Muscle of leg (tissue), 11 donors: ENCODE data around the gene RALGAPA2. TPM values are rescaled to one million over a fixed set of nuclear protein-coding genes. Genes with fewer than 3 reads are reported as not detected.
A peak's percentile ranks its signal among the peaks of the same experiment; 100 is the strongest.

Source experiments
- DNase-seq: peaks from one replicate; pipeline ENCODE4 v3.0.0; 2013
- H3K27ac ChIP-seq: one replicate; pipeline ENCODE4 v1.5.1; 2013; ENCODE audit warnings: mild to moderate bottlenecking, low read length, control low read depth
- H3K27me3 ChIP-seq: one replicate; pipeline ENCODE4 v1.6.1; 2013; ENCODE audit warnings: low read length; ENCODE audit not compliant: control insufficient read depth, insufficient read depth
- H3K36me3 ChIP-seq: one replicate; pipeline ENCODE4 v1.6.1; 2013; ENCODE audit warnings: low read length; ENCODE audit not compliant: control insufficient read depth, insufficient read depth
- H3K4me1 ChIP-seq: one replicate; pipeline ENCODE4 v1.6.1; 2013; ENCODE audit warnings: low read length; ENCODE audit not compliant: control insufficient read depth, insufficient read depth
- H3K4me3 ChIP-seq: one replicate; pipeline ENCODE4 v1.5.1; 2013; ENCODE audit warnings: low read length, control low read depth
- H3K9me3 ChIP-seq: replicated peaks from 2 replicates; pipeline ENCODE4 v1.6.1; 2013; ENCODE audit warnings: low read depth, low read length; ENCODE audit not compliant: control insufficient read depth
- WGBS: methylation state at CpG from one replicate; pipeline ENCODE4 v1.1.5; 2013; ENCODE audit warnings: missing lambda C conversion rate; ENCODE audit not compliant: insufficient coverage; 5-methylcytosine and 5-hydroxymethylcytosine counted together
- polyA plus RNA-seq, 8 donors: library from polyadenylated mRNA; unstranded; fragments of 120-200 nt; gene quantifications; one replicate each; pipeline versions ENCODE4 v1.2.1 to v1.2.3, GENCODE V29; 2013; ENCODE audit warnings: inconsistent platforms in 1 of 8, low replicate concordance in 1 of 8; ENCODE audit not compliant: insufficient read length in 8 of 8, insufficient read depth in 1 of 8
- total RNA-seq: library from RNA; stranded (reverse); fragments of 120-200 nt; gene quantifications from one replicate; pipeline ENCODE4 v1.2.4, GENCODE V29; 2013

RALGAPA2 gene
- total and polyA plus RNA-seq, 9 donors, result 6.0 to 10.6 (median 8.3) TPM

DNA sequence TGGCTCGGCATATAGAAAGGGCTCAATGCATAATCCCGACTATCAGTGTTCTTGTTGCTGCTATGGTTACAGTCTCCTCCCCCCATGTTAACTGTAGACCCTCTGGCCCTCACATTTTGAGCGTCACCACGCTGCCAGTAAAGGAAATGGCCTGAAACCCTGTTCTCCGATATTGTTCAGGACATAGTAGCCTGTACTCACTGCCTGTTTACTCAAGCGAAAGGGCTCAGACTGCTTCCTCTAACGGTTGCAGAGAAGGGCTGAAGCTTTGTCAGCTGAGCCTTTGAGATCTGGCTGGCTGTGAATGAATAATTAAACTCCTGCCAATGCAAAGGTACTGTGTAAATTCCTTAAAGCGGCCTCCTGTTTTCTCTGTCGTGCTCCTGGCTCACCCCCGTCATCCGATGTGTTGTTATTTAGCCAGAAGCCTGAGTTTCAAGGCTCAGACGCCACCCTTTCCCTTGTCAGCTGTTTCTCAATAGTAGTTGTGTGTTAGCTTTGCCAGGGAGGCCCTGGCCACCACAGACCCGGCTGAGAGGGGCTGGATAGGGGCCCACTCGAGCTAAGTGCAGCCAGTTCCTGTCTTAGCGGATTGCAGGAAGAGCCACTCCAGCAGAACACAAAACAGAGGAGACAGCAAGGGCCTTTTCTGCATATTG is 31.2 kb upstream of the RALGAPA2 start:
- H3K27ac ChIP-seq, result peak overlapping the region; percentile 95
- H3K9me3 ChIP-seq, result peaks cover 5% of the 10 kb centered on the region
- 5% methylated on average over 7 of the region's 15 CpGs for WGBS
- DNase-seq, result peak; percentile 90
- H3K27me3 ChIP-seq, result no peaks in the 10 kb centered on the region
- H3K4me1 ChIP-seq, result peaks cover 31% of the 10 kb centered on the region
- no peaks in the 10 kb centered on the region for H3K36me3 ChIP-seq
- H3K4me3 ChIP-seq, result no peak overlapping the region

DNA sequence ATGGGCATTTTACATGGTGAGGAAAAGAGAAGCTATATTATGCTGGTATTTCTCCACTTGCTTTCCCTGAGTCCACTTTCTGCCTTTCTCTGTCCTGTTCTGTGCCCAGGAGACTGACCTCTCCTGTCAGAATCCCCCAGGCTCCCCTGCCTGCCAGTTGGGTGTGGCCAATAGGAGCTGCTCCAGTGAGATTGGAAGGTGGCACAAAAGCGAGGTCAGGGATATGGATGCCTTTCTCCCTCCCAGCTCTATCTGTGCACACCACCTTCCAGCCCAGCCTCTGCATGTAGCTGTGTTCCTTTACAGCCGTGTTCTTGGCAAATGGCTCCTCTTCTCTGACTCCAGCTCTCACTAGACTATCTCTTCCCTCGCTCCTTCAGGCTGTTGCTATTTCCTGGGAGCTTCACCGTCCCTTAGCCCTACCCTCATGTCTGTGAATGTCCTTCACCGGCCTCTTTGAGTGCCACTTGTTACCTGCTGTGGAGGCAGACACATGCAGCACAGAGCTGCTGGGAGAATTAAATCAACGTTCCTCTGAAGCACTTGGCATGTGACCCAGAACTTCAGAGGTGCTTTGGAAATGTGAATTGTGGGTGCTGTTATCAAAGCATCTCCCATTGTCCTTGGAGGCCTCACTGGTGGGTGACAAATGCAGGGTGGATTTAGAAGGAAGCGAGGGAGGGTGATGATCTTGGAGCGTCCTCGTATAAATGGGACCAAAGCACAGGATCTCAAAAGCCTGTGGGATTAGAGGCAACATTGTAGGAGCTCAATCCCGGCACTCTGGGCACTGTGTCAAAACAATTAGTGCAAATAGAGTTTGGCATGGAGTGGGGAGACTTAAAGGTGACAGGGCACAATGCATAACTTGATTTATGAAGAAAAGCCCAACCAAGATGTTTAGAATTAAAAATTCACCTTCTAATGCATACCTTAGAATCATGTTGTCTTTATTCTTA is 28.9 kb upstream of the RALGAPA2 start:
- Histone ChIP-seq H3K27me3 (peaks cover 2% of the 10 kb centered on the region), H3K4me3 (no peak overlapping the region), H3K36me3 (no peaks in the 10 kb centered on the region), H3K27ac (no peak overlapping the region), H3K9me3 (no peaks in the 10 kb centered on the region), H3K4me1 (peaks cover 31% of the 10 kb centered on the region)
- DNase-seq, result no peak
- WGBS, result 38% methylated on average over 7 of the region's 10 CpGs

GRCh38 chr20:20740541-20740940 is 28.1 kb upstream of the RALGAPA2 start:
- no peak overlapping the region for H3K27ac ChIP-seq
- WGBS, result 19% methylated on average over 3 of the region's 4 CpGs
- no peaks in the 10 kb centered on the region for H3K36me3 ChIP-seq
- H3K27me3 ChIP-seq, result peaks cover 2% of the 10 kb centered on the region
- no peak overlapping the region for H3K4me3 ChIP-seq
- DNase-seq, result peak; percentile 27
- peaks cover 31% of the 10 kb centered on the region for H3K4me1 ChIP-seq
- no peaks in the 10 kb centered on the region for H3K9me3 ChIP-seq

GRCh38 chr20:20737158-20737557 is 24.7 kb upstream of the RALGAPA2 start:
- DNase-seq, result no peak

DNA sequence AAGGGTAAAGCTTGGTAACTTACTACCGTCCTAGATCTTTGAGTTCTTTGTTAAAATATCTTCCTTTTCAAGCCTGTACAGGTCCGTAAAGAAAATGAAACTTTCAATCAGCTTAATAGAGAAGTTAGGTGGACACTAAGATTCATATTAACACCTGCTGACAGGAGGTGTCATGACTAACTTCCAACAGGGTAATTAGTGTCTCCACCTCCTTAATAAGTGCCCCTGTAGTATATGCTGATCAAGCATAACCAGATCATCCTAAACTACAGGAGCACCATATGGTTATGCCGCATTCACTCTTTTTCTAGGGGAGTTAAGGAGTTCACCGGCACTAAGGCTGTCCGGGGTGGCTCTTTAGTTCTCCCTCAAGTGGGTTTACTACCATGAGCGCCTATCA is 23.9 kb upstream of the RALGAPA2 start:
- 100% methylated on average over 2 of the region's 6 CpGs for WGBS
- H3K9me3 ChIP-seq, result no peaks in the 10 kb centered on the region
- no peak overlapping the region for H3K27ac ChIP-seq
- no peaks in the 10 kb centered on the region for H3K36me3 ChIP-seq
- peaks cover 10% of the 10 kb centered on the region for H3K4me1 ChIP-seq
- DNase-seq, result no peak
- H3K4me3 ChIP-seq, result no peak overlapping the region
- peaks cover 2% of the 10 kb centered on the region for H3K27me3 ChIP-seq

More at GRCh38 chr20:20737158-20737557, 24.7 kb upstream of the RALGAPA2 start:
- Histone ChIP-seq H3K27ac (no peak overlapping the region), H3K27me3 (peaks cover 2% of the 10 kb centered on the region), H3K9me3 (no peaks in the 10 kb centered on the region), H3K4me1 (peaks cover 11% of the 10 kb centered on the region), H3K36me3 (no peaks in the 10 kb centered on the region), H3K4me3 (no peak overlapping the region)
- no CpG with 5 or more reads among the region's 2 CpGs for WGBS

DNA sequence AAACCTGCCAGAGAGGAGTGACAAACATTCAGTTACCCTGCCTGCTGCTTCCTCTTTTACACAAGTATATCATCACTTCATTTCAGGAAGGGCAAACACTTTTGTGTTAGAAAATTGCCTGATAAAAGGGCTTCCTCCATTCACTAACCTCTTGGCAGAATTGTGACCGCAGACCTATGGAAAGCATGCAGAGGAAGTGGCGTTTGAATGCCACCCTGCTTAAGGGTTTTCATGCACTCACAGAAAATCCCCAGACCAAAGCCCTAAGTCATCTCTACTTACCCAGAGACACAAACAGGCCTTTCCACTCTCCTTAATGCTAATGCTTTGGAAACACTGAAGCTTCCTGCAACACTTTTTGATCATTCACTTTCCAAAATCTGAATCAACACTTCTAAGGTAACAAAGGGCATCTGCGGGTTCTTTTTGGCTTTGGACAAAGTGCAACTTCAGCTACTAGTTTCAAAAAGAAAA is 22.1 kb upstream of the RALGAPA2 start:
- Histone ChIP-seq H3K27me3 (peaks cover 2% of the 10 kb centered on the region), H3K4me3 (no peak overlapping the region), H3K4me1 (no peaks in the 10 kb centered on the region), H3K27ac (no peak overlapping the region), H3K36me3 (no peaks in the 10 kb centered on the region), H3K9me3 (no peaks in the 10 kb centered on the region)
- peak; percentile 53 for DNase-seq
- no CpG with 5 or more reads among the region's 3 CpGs for WGBS

GRCh38 chr20:20733943-20734342 is 21.5 kb upstream of the RALGAPA2 start:
- Histone ChIP-seq H3K4me3 (no peak overlapping the region), H3K27ac (no peak overlapping the region), H3K27me3 (peaks cover 2% of the 10 kb centered on the region), H3K9me3 (no peaks in the 10 kb centered on the region), H3K4me1 (no peaks in the 10 kb centered on the region), H3K36me3 (no peaks in the 10 kb centered on the region)
- DNase-seq, result no peak
- no CpG with 5 or more reads among the region's 1 CpG for WGBS

- H3K4me1 ChIP-seq, result no peaks in the 10 kb centered on the region
Measured at GRCh38 chr20:20732641-20733040, 20.2 kb upstream of the RALGAPA2 start.

GRCh38 chr20:20731945-20732296 is 19.5 kb upstream of the RALGAPA2 start:
- Histone ChIP-seq H3K27ac (peak overlapping the region; percentile 56), H3K27me3 (peaks cover under 1% of the 10 kb centered on the region), H3K4me1 (no peaks in the 10 kb centered on the region), H3K36me3 (no peaks in the 10 kb centered on the region), H3K9me3 (no peaks in the 10 kb centered on the region), H3K4me3 (no peak overlapping the region)
- no CpG with 5 or more reads among the region's 2 CpGs for WGBS
- DNase-seq, result no peak

More at GRCh38 chr20:20732641-20733040, 20.2 kb upstream of the RALGAPA2 start:
- H3K36me3 ChIP-seq, result no peaks in the 10 kb centered on the region
- no peak overlapping the region for H3K4me3 ChIP-seq
- 86% methylated on average over 2 of the region's 4 CpGs for WGBS
- H3K27me3 ChIP-seq, result peaks cover 2% of the 10 kb centered on the region
- no peaks in the 10 kb centered on the region for H3K9me3 ChIP-seq
- no peak for DNase-seq
- peak overlapping the region; percentile 56 for H3K27ac ChIP-seq
